GM21515 (cell line): ENCODE data around the gene MBD2.
A peak's percentile ranks its signal among the peaks of the same experiment; 100 is the strongest.
"Not testable (repeated sequence)": the region's sequence is repeated elsewhere in the genome, so short reads cannot be mapped to it uniquely, and the experiment has no call there.

Experiments
- ATAC-seq: cut with Tn5 transposase; IDR thresholded peaks from one replicate; pipeline ENCODE4 v1.9.1; 2021; ENCODE audit not compliant: unreplicated experiment

The MBD2 gene

GRCh38 chr18:54238173-54238936, 13.9 kb upstream of the MBD2 start:
- ATAC-seq, result no peak

- no peak for ATAC-seq
These were observed 11.4 kb upstream of the MBD2 start for GRCh38 chr18:54235871-54236270.

- ATAC-seq, result no peak
These were observed 9.3 kb upstream of the MBD2 start for GRCh38 chr18:54233747-54234146.

- ATAC-seq, result no peak
These were observed 8.8 kb upstream of the MBD2 start for GRCh38 chr18:54233228-54233625.

GRCh38 chr18:54232485-54233227, 8.2 kb upstream of the MBD2 start:
- ATAC-seq, result no peak

- ATAC-seq, result no peak
These were observed 5.1 kb upstream of the MBD2 start for GRCh38 chr18:54229421-54230059.

- ATAC-seq, result no peak
These were observed 3.9 kb upstream of the MBD2 start for GRCh38 chr18:54228364-54228763.

GRCh38 chr18:54223568-54224241, 764 bp downstream of the MBD2 start:
- peak; percentile 4 for ATAC-seq

- peak; percentile 30 for ATAC-seq
These were observed 1.4 kb downstream of the MBD2 start for GRCh38 chr18:54222922-54223567.

- no peak for ATAC-seq
These were observed 4.1 kb downstream of the MBD2 start for GRCh38 chr18:54220406-54220805.

- not testable (repeated sequence) for ATAC-seq
These were observed 5.7 kb downstream of the MBD2 start for GRCh38 chr18:54218803-54219202.

GRCh38 chr18:54218299-54218698, 6.2 kb downstream of the MBD2 start:
- no peak for ATAC-seq

GRCh38 chr18:54217624-54218023, 6.8 kb downstream of the MBD2 start:
- ATAC-seq, result peak; percentile 45

GRCh38 chr18:54215069-54215468, 9.4 kb downstream of the MBD2 start:
- no peak for ATAC-seq

GRCh38 chr18:54210463-54210862, 14.0 kb downstream of the MBD2 start:
- ATAC-seq, result no peak

- ATAC-seq, result peak; percentile 77
These were observed 14.8 kb downstream of the MBD2 start for GRCh38 chr18:54209471-54210180.

GRCh38 chr18:54206447-54206846, 18.0 kb downstream of the MBD2 start:
- ATAC-seq, result no peak

- ATAC-seq, result no peak
These were observed 18.5 kb downstream of the MBD2 start for GRCh38 chr18:54205959-54206358.

- not testable (repeated sequence) for ATAC-seq
These were observed 19.0 kb downstream of the MBD2 start for GRCh38 chr18:54205448-54205847.

- no peak for ATAC-seq
These were observed 19.6 kb downstream of the MBD2 start for GRCh38 chr18:54204883-54205282.
